WTC11 (cell line): Measurements from ENCODE around the gene HYAL2. TPM values are rescaled to one million over a fixed set of nuclear protein-coding genes. Genes with fewer than 3 reads are reported as not detected.

ENCODE experiments used
- ATAC-seq: fragments of 200-7000 bp; cut with Tn5 transposase; 2 replicates; pipeline ENCODE4 v1.10.0; 2021; ENCODE audit warnings: mild to moderate bottlenecking, moderate library complexity
- CTCF ChIA-PET: fragments of 300-600 bp; sonication (Branson Sonifier 250); formaldehyde crosslinking; loops from one replicate; lab custom pipeline; 2021; ENCODE audit warnings: antibody characterized with exemption; lab: Charles Lee
- POLR2A ChIA-PET: fragments of 350-600 bp; sonication (Branson Sonifier 250); formaldehyde crosslinking; loops from one replicate; lab custom pipeline; 2021; ENCODE audit warnings: antibody characterized with exemption; lab: Charles Lee
- DNase-seq: peaks from one replicate; pipeline ENCODE4 v3.0.0; 2021; ENCODE audit warnings: low spot score
- H3K27ac Mint-ChIP-seq: 2 replicates; pipeline ENCODE4 v1.8.0; 2021; ENCODE audit warnings: mixed read lengths
- H3K27me3 Mint-ChIP-seq: 2 replicates; pipeline ENCODE4 v1.8.0; 2021; ENCODE audit warnings: low read depth, mild to moderate bottlenecking, moderate library complexity, mixed read lengths
- H3K36me3 Mint-ChIP-seq: 2 replicates; pipeline ENCODE4 v1.8.0; 2021; ENCODE audit warnings: mixed read lengths
- H3K4me1 Mint-ChIP-seq: 2 replicates; pipeline ENCODE4 v1.8.0; 2022; ENCODE audit warnings: mixed read lengths
- H3K4me3 Mint-ChIP-seq: 2 replicates; pipeline ENCODE4 v1.8.0; 2021; ENCODE audit warnings: mild to moderate bottlenecking, moderate library complexity, mixed read lengths
- H3K9me3 Mint-ChIP-seq: 2 replicates; pipeline ENCODE4 v1.8.0; 2021; ENCODE audit warnings: mixed read lengths
- ARID4B ChIP-seq: sonication (generic); formaldehyde crosslinking; IDR thresholded peaks from 2 replicates; pipeline ENCODE4 v1.8.0; 2023; ENCODE audit warnings: missing genetic modification reagents, mild to moderate bottlenecking, borderline replicate concordance
- ATF6 ChIP-seq: sonication (generic); formaldehyde crosslinking; IDR thresholded peaks from 2 replicates; pipeline ENCODE4 v1.8.1; 2023; ENCODE audit warnings: mild to moderate bottlenecking, missing genetic modification reagents
- IRF1 ChIP-seq: sonication (generic); formaldehyde crosslinking; IDR thresholded peaks from 2 replicates; pipeline ENCODE4 v1.8.0; 2023; ENCODE audit warnings: missing genetic modification reagents
- KAT7 ChIP-seq: sonication (generic); formaldehyde crosslinking; IDR thresholded peaks from 2 replicates; pipeline ENCODE4 v1.8.1; 2023; ENCODE audit warnings: missing genetic modification reagents, mild to moderate bottlenecking, borderline replicate concordance
- ZBTB21 ChIP-seq: sonication (generic); formaldehyde crosslinking; IDR thresholded peaks from 2 replicates; pipeline ENCODE4 v1.8.1; 2023; ENCODE audit warnings: mild to moderate bottlenecking, missing genetic modification reagents, borderline replicate concordance
- ZNF138 ChIP-seq: sonication (generic); formaldehyde crosslinking; conservative IDR thresholded peaks from 2 replicates; pipeline ENCODE4 v1.8.1; 2022; ENCODE audit warnings: mild to moderate bottlenecking, moderate library complexity, missing genetic modification reagents
- ZNF281 ChIP-seq: sonication (generic); formaldehyde crosslinking; IDR thresholded peaks from 2 replicates; pipeline ENCODE4 v1.8.0; 2023; ENCODE audit warnings: mild to moderate bottlenecking, missing genetic modification reagents
- total RNA-seq: library from RNA; stranded (reverse); gene quantifications from 3 replicates; pipeline ENCODE4 v1.2.3, GENCODE V29; 2021
- TF ChIP-seq, protein P1 (sequence below): sonication (generic); formaldehyde crosslinking; IDR thresholded peaks from 2 replicates; pipeline ENCODE4 v1.8.1; 2023; ENCODE audit warnings: mild to moderate bottlenecking, moderate library complexity, missing genetic modification reagents
- TF ChIP-seq, protein P2 (sequence below): sonication (generic); formaldehyde crosslinking; conservative IDR thresholded peaks from 2 replicates; pipeline ENCODE4 v1.8.1; 2023; ENCODE audit warnings: mild to moderate bottlenecking, low read depth, missing genetic modification reagents, moderate library complexity
- TF ChIP-seq, protein P3 (sequence below): sonication (generic); formaldehyde crosslinking; IDR thresholded peaks from 2 replicates; pipeline ENCODE4 v1.8.0; 2022; ENCODE audit warnings: mild to moderate bottlenecking, missing genetic modification reagents

The HYAL2 gene
- total RNA-seq, 1 experiment from 2014 or later = 58.0 TPM

DNA sequence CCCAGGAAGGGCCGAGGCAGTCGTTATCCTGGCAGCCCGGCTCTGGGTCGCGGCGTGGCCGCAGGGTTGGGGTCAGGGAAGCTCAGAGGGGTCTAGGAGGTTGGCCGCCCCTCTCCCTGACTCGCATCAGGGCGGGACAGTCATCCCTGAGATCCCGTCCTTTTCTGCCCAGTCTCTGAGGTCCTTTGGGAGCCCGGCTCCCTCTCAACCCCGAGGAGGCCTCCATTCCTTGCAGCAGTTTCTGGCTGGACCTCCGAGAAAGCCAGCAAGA, 495 bp downstream of the HYAL2 start (continued):
- TF ChIP-seq ATF6 (CRISPR knock-in tag) = no peak
- TF ChIP-seq, protein P1, sequence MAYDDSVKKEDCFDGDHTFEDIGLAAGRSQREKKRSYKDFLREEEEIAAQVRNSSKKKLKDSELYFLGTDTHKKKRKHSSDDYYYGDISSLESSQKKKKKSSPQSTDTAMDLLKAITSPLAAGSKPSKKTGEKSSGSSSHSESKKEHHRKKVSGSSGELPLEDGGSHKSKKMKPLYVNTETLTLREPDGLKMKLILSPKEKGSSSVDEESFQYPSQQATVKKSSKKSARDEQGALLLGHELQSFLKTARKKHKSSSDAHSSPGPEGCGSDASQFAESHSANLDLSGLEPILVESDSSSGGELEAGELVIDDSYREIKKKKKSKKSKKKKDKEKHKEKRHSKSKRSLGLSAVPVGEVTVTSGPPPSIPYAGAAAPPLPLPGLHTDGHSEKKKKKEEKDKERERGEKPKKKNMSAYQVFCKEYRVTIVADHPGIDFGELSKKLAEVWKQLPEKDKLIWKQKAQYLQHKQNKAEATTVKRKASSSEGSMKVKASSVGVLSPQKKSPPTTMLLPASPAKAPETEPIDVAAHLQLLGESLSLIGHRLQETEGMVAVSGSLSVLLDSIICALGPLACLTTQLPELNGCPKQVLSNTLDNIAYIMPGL (CRISPR knock-in tag) = no peak; the same call in 1 of the 2 replicates
- TF ChIP-seq ZBTB21 (CRISPR knock-in tag) = no peak
- peak; percentile 56; the same call in 1 of the 2 replicates for TF ChIP-seq KAT7 (CRISPR knock-in tag)
- no peak for TF ChIP-seq ZNF138 (CRISPR knock-in tag)
- no peak for TF ChIP-seq ARID4B (CRISPR knock-in tag)
- no peak for TF ChIP-seq IRF1
- TF ChIP-seq, protein P2, sequence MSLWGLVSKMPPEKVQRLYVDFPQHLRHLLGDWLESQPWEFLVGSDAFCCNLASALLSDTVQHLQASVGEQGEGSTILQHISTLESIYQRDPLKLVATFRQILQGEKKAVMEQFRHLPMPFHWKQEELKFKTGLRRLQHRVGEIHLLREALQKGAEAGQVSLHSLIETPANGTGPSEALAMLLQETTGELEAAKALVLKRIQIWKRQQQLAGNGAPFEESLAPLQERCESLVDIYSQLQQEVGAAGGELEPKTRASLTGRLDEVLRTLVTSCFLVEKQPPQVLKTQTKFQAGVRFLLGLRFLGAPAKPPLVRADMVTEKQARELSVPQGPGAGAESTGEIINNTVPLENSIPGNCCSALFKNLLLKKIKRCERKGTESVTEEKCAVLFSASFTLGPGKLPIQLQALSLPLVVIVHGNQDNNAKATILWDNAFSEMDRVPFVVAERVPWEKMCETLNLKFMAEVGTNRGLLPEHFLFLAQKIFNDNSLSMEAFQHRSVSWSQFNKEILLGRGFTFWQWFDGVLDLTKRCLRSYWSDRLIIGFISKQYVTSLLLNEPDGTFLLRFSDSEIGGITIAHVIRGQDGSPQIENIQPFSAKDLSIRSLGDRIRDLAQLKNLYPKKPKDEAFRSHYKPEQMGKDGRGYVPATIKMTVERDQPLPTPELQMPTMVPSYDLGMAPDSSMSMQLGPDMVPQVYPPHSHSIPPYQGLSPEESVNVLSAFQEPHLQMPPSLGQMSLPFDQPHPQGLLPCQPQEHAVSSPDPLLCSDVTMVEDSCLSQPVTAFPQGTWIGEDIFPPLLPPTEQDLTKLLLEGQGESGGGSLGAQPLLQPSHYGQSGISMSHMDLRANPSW (CRISPR knock-in tag) = no peak

- Mint-ChIP-seq H3K36me3 (peaks cover 33% of the 10 kb centered on the region), H3K9me3 (no peaks in the 10 kb centered on the region), H3K27ac (peak overlapping the region; percentile 97), H3K27me3 (no peaks in the 10 kb centered on the region), H3K4me1 (peaks cover 40% of the 10 kb centered on the region), H3K4me3 (peak overlapping the region; percentile 88)
- CTCF ChIA-PET = interaction anchor here (0.6 to 5.5 kb wide), 38 partner anchors 11 to 1381 kb away, joined by 3 to 95 read pairs (median 4); partner anchors contain the start of genes CYB561D2, HEMK1, HYAL1 and HYAL3
- peak; percentile 71 for ATAC-seq
- POLR2A ChIA-PET = interaction anchor here (0.6 to 2.0 kb wide), 5 partner anchors 16 to 125 kb away, joined by 3 to 8 read pairs (median 5); partner anchors contain the start of genes HYAL3 and NAA80
- peak; percentile 90 for DNase-seq
- TF ChIP-seq, protein P3, sequence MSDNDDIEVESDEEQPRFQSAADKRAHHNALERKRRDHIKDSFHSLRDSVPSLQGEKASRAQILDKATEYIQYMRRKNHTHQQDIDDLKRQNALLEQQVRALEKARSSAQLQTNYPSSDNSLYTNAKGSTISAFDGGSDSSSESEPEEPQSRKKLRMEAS = peak; percentile 28; the same call in 1 of the 2 replicates
- TF ChIP-seq KAT7 (CRISPR knock-in tag) (peak; percentile 42; the same call in 1 of the 2 replicates), ARID4B (CRISPR knock-in tag) (no peak; the same call in 1 of the 2 replicates), ZNF281 (CRISPR knock-in tag) (0 out of 2 replicates have a peak, but pooled peaks have one; percentile 56)
Measured at GRCh38 chr3:50321336-50322114, 1.0 kb downstream of the HYAL2 start.
